GM12878 (cell line): Measurements from ENCODE around the gene GORASP2. TPM values are rescaled to one million over a fixed set of nuclear protein-coding genes. Genes with fewer than 3 reads are reported as not detected.

Source experiments
- ATAC-seq: fragments of 200-7000 bp; cut with Tn5 transposase; 3 replicates; pipeline ENCODE4 v1.9.1; 2020; ENCODE audit warnings: mild to moderate bottlenecking, moderate library complexity
- BruUV-seq: library from RNA; stranded (reverse); fragments of 400-500 nt; replicated peaks from 2 replicates; lab custom pipeline; 2021; lab: Mats Ljungman, UMichigan
- CTCF ChIA-PET: fragments of 300-600 bp; sonication (Branson Sonifier 250); formaldehyde crosslinking; extraction: SDS; loops from one replicate; lab custom pipeline; 2021; ENCODE audit warnings: inconsistent platforms; lab: Yijun Ruan, JAX
- POLR2A ChIA-PET: fragments of 350-600 bp; formaldehyde crosslinking; extraction: SDS; loops from one replicate; lab custom pipeline; 2021; ENCODE audit warnings: inconsistent platforms; lab: Charles Lee
- RAD21 ChIA-PET: fragments of 300-600 bp; sonication (Branson Sonifier 250); formaldehyde crosslinking; loops from one replicate; lab custom pipeline; 2023; ENCODE audit warnings: antibody characterized with exemption; ENCODE audit not compliant: unreplicated experiment; lab: Charles Lee
- SMC1A ChIA-PET: fragments of 300-600 bp; sonication (Branson Sonifier 250); formaldehyde crosslinking; loops from one replicate; lab custom pipeline; 2023; ENCODE audit not compliant: unreplicated experiment, uncharacterized antibody; lab: Charles Lee
- DNase-seq: peaks from one replicate; pipeline ENCODE4 v3.0.0-alpha.2; 2011; ENCODE audit warnings: low read depth, low spot score
- FAIRE-seq: peaks from 3 replicates; lab custom pipeline; 2011; peaks lifted over from hg19 to GRCh38; lab: Jason Lieb, UNC
- H2AFZ ChIP-seq: 2 replicates; pipeline ENCODE4 v1.6.0; 2011; ENCODE audit warnings: low read depth, low read length, control low read depth; ENCODE audit not compliant: control insufficient read depth
- H3K27ac ChIP-seq: 2 replicates; pipeline ENCODE4 v1.5.1; 2011; ENCODE audit warnings: control low read depth; ENCODE audit not compliant: control insufficient read depth, insufficient read depth
- H3K27me3 ChIP-seq, 2 experiments: replicated peaks in 1 of 2; 2 replicates each; pipeline versions ENCODE4 v1.6.0 to v1.6.1; 2011; ENCODE audit warnings: low read length in 1 of 2; ENCODE audit not compliant: control insufficient read depth in 2 of 2, insufficient read depth in 2 of 2
- H3K36me3 ChIP-seq, 2 experiments: 2 replicates each; pipeline ENCODE4 v1.5.1; 2011; ENCODE audit warnings: low read length in 1 of 2; ENCODE audit not compliant: control insufficient read depth in 2 of 2, insufficient read depth in 2 of 2
- H3K4me1 ChIP-seq: 2 replicates; pipeline ENCODE4 v1.6.1; 2011; ENCODE audit warnings: mild to moderate bottlenecking, low read length, moderate library complexity, mixed read lengths; ENCODE audit not compliant: control insufficient read depth, insufficient read depth
- H3K4me2 ChIP-seq: 2 replicates; pipeline ENCODE4 v1.6.0; 2011; ENCODE audit warnings: control low read depth; ENCODE audit not compliant: control insufficient read depth, insufficient read depth
- H3K4me3 ChIP-seq: fragments of 200-600 bp; sonication (generic); 2 replicates; pipeline ENCODE4 v1.5.1; 2016
- H3K79me2 ChIP-seq: 2 replicates; pipeline ENCODE4 v1.6.0; 2011; ENCODE audit warnings: low read length; ENCODE audit not compliant: control insufficient read depth, insufficient read depth
- H3K9ac ChIP-seq: 2 replicates; pipeline ENCODE4 v1.8.0; 2011; ENCODE audit warnings: low read length, control low read depth, mixed read lengths; ENCODE audit not compliant: control insufficient read depth, insufficient read depth
- H3K9me3 ChIP-seq: replicated peaks from 3 replicates; pipeline ENCODE4 v1.5.1; 2011; ENCODE audit warnings: mild to moderate bottlenecking, low read length; ENCODE audit not compliant: control insufficient read depth, insufficient read depth
- H4K20me1 ChIP-seq: 2 replicates; pipeline ENCODE4 v1.6.0; 2011; ENCODE audit not compliant: control insufficient read depth, insufficient read depth
- BACH1 ChIP-seq: fragments of 450-650 bp; IDR thresholded peaks from 2 replicates; pipeline ENCODE4 v1.6.1; 2017; ENCODE audit warnings: mild to moderate bottlenecking, borderline replicate concordance
- IKZF1 ChIP-seq: fragments of 450-650 bp; conservative IDR thresholded peaks from 2 replicates; pipeline ENCODE4 v1.6.1; 2017; ENCODE audit warnings: antibody characterized with exemption, mild to moderate bottlenecking
- LARP7 ChIP-seq: fragments of 450-650 bp; IDR thresholded peaks from 2 replicates; pipeline ENCODE4 v1.6.1; 2017; ENCODE audit warnings: mild to moderate bottlenecking
- MEF2A ChIP-seq: IDR thresholded peaks from 2 replicates; pipeline ENCODE4 v1.6.1; 2011; ENCODE audit warnings: low read depth, mild to moderate bottlenecking, low read length, moderate library complexity; ENCODE audit not compliant: insufficient read depth
- NR2C2 ChIP-seq: IDR thresholded peaks from 2 replicates; pipeline ENCODE4 v1.6.1; 2011; ENCODE audit warnings: borderline replicate concordance, low read depth; ENCODE audit not compliant: control insufficient read depth, insufficient read length
- POLR2A ChIP-seq: IDR thresholded peaks from 2 replicates; pipeline ENCODE4 v1.6.1; 2011; ENCODE audit warnings: low read depth, mild to moderate bottlenecking, low read length
- RUNX3 ChIP-seq: IDR thresholded peaks from 2 replicates; pipeline ENCODE4 v1.6.1; 2012; ENCODE audit warnings: low read length, inconsistent platforms
- SMARCA5 ChIP-seq: fragments of 450-650 bp; IDR thresholded peaks from 2 replicates; pipeline ENCODE4 v1.6.1; 2017; ENCODE audit warnings: mild to moderate bottlenecking
- SREBF1 ChIP-seq: IDR thresholded peaks from 2 replicates; pipeline ENCODE4 v1.6.1; 2012; ENCODE audit warnings: mild to moderate bottlenecking, low read length
- ZNF622 ChIP-seq: fragments of 450-650 bp; IDR thresholded peaks from 2 replicates; pipeline ENCODE4 v1.6.1; 2017; ENCODE audit warnings: mild to moderate bottlenecking, inconsistent platforms
- WGBS: methylation state at CpG from one replicate; pipeline ENCODE4 v1.1.6; 2016; ENCODE audit warnings: low lambda C conversion rate; ENCODE audit not compliant: insufficient replicate concordance, insufficient coverage; ENCODE audit errors: missing lambda C conversion rate; 5-methylcytosine and 5-hydroxymethylcytosine counted together
- in situ Hi-C: fragments of 300-500 bp; cut with MboI; formaldehyde crosslinking; loops from 9 replicates; pipeline ENCODE4 v1.14.3; 2018; ENCODE audit warnings: mixed read lengths
- intact Hi-C: fragments of 100-400 bp; cut with micrococcal nuclease; formaldehyde crosslinking; loops from one replicate; pipeline ENCODE4 v1.14.2; 2022; ENCODE audit not compliant: unreplicated experiment
- polyA plus RNA-seq, 11 experiments: library from polyadenylated mRNA; depleted of rRNA in 4 of 11; unstranded in 6 of 11; stranded (reverse) in 5 of 11; fragments of >200 nt; fragmentation: Nextera tagmentation in 4 of 11; fragmentation: Illumina TruSeq in 1 of 11; extraction: Ambion mirVana in 4 of 11; extraction: Trizol in 1 of 11; gene quantifications; 1 replicate in 1 of 11; 2 replicates in 10 of 11; pipeline versions ENCODE4 v1.2.1 to v1.2.3, GENCODE V29; 2011 to 2016; ENCODE audit warnings: inconsistent platforms in 2 of 11, missing spikeins in 2 of 11, low read depth in 1 of 11
- total RNA-seq, 4 experiments: library from RNA; depleted of rRNA in 3 of 4; stranded (reverse); fragments of >200 nt in 3 of 4; fragmentation: Illumina TruSeq in 1 of 4; extraction: Trizol in 1 of 4; gene quantifications; 2 replicates each; pipeline versions ENCODE4 v1.2.1 to v1.2.3, GENCODE V29; 2013 to 2021
- TF ChIP-seq, protein P1 (sequence below): fragments of 450-650 bp; IDR thresholded peaks from 2 replicates; pipeline ENCODE4 v1.6.1; 2017; ENCODE audit warnings: low read depth, mild to moderate bottlenecking, moderate library complexity
- TF ChIP-seq, protein P2 (sequence below): IDR thresholded peaks from 2 replicates; pipeline ENCODE4 v1.6.1; 2011; ENCODE audit warnings: borderline replicate concordance, low read depth, mild to moderate bottlenecking, moderate library complexity, low read length; ENCODE audit not compliant: insufficient read depth, poor library complexity, severe bottlenecking
- TF ChIP-seq, protein P3 (sequence below): fragments of 450-650 bp; IDR thresholded peaks from 2 replicates; pipeline ENCODE4 v1.6.1; 2016; ENCODE audit warnings: mild to moderate bottlenecking
- TF ChIP-seq, protein P4 (sequence below), 3 experiments: IDR thresholded peaks in 2 of 3; conservative IDR thresholded peaks in 1 of 3; 2 replicates each; pipeline ENCODE4 v1.5.1; 2011; ENCODE audit warnings: low read depth in 3 of 3, low read length in 3 of 3, mild to moderate bottlenecking in 3 of 3, control low read depth in 2 of 3, moderate library complexity in 2 of 3, inconsistent platforms in 1 of 3, mixed read lengths in 1 of 3; ENCODE audit not compliant: control insufficient read depth in 2 of 3, insufficient read depth in 1 of 3; ENCODE audit errors: extremely low read depth in 1 of 3

GORASP2 gene
- total and polyA plus RNA-seq, 10 of the 15 experiments (the other 5 are each of a cell fraction or from before 2014, with no cell fraction given), result 26.3 to 169 (median 103) TPM

DNA sequence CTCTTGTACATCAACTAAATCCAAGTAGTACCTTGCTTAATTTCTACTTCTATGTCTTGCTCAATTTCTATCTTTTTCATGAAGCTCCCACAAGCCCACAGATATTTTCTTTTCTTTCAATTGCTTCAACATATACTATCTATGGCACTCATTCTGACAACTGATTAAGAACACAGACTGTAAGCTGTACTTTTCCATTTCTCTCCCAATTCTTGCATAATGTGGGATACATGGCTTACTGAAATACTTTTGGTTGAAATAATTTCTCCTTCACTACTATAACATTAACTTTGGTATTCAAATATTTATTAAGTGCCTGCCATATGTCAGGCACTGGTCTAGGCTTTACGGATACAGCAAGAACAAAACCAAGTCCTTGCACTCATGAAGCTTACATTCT, 84.8 kb downstream of the GORASP2 start:
- ChIA-PET POLR2A (interaction anchor here (0.7 to 0.9 kb wide), 2 partner anchors 16 to 56 kb away, joined by 4 to 12 read pairs; no protein-coding TSS in a partner anchor), RAD21 (no interaction called here), CTCF (no interaction called here), SMC1A (interaction anchor here (0.7 to 1.5 kb wide), 3 partner anchors 145 to 366 kb away, joined by 3 to 4 read pairs (median 4); no protein-coding TSS in a partner anchor)
- no peak overlapping the region for H3K4me3 ChIP-seq
- no peak overlapping the region for H3K9ac ChIP-seq
- H4K20me1 ChIP-seq, result no peaks in the 10 kb centered on the region
- peaks cover 9 to 28% of the 10 kb centered on the region in 2 experiments for H3K36me3 ChIP-seq
- no peak overlapping the region for H3K4me2 ChIP-seq
- no peaks in the 10 kb centered on the region for H3K9me3 ChIP-seq
- in situ Hi-C loops (no loop called here), intact Hi-C loops (no loop called here)
- H3K79me2 ChIP-seq, result peaks cover 2% of the 10 kb centered on the region
- no peaks in the 10 kb centered on the region for H3K4me1 ChIP-seq
- FAIRE-seq, result no peak
- DNase-seq, result no peak
- 100% methylated on average over 1 of the region's 1 CpG for WGBS
- no peak for ATAC-seq
- H3K27ac ChIP-seq, result no peak overlapping the region
- H3K27me3 ChIP-seq, result no peaks in the 10 kb centered on the region
- no peak overlapping the region for H2AFZ ChIP-seq
- no TSS peak for BruUV-seq
- TF ChIP-seq POLR2A (no peak), SMARCA5 (no peak), MEF2A (no peak), BACH1 (no peak), IKZF1 (no peak), SREBF1 (no peak), ZNF622 (no peak), LARP7 (no peak), RUNX3 (no peak), NR2C2 (no peak)
- TF ChIP-seq, protein P1, sequence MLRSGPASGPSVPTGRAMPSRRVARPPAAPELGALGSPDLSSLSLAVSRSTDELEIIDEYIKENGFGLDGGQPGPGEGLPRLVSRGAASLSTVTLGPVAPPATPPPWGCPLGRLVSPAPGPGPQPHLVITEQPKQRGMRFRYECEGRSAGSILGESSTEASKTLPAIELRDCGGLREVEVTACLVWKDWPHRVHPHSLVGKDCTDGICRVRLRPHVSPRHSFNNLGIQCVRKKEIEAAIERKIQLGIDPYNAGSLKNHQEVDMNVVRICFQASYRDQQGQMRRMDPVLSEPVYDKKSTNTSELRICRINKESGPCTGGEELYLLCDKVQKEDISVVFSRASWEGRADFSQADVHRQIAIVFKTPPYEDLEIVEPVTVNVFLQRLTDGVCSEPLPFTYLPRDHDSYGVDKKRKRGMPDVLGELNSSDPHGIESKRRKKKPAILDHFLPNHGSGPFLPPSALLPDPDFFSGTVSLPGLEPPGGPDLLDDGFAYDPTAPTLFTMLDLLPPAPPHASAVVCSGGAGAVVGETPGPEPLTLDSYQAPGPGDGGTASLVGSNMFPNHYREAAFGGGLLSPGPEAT, result no peak
- TF ChIP-seq, protein P2, sequence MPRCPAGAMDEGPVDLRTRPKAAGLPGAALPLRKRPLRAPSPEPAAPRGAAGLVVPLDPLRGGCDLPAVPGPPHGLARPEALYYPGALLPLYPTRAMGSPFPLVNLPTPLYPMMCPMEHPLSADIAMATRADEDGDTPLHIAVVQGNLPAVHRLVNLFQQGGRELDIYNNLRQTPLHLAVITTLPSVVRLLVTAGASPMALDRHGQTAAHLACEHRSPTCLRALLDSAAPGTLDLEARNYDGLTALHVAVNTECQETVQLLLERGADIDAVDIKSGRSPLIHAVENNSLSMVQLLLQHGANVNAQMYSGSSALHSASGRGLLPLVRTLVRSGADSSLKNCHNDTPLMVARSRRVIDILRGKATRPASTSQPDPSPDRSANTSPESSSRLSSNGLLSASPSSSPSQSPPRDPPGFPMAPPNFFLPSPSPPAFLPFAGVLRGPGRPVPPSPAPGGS, result no peak
- TF ChIP-seq, protein P3, sequence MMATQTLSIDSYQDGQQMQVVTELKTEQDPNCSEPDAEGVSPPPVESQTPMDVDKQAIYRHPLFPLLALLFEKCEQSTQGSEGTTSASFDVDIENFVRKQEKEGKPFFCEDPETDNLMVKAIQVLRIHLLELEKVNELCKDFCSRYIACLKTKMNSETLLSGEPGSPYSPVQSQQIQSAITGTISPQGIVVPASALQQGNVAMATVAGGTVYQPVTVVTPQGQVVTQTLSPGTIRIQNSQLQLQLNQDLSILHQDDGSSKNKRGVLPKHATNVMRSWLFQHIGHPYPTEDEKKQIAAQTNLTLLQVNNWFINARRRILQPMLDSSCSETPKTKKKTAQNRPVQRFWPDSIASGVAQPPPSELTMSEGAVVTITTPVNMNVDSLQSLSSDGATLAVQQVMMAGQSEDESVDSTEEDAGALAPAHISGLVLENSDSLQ, result no peak
- TF ChIP-seq, protein P4, sequence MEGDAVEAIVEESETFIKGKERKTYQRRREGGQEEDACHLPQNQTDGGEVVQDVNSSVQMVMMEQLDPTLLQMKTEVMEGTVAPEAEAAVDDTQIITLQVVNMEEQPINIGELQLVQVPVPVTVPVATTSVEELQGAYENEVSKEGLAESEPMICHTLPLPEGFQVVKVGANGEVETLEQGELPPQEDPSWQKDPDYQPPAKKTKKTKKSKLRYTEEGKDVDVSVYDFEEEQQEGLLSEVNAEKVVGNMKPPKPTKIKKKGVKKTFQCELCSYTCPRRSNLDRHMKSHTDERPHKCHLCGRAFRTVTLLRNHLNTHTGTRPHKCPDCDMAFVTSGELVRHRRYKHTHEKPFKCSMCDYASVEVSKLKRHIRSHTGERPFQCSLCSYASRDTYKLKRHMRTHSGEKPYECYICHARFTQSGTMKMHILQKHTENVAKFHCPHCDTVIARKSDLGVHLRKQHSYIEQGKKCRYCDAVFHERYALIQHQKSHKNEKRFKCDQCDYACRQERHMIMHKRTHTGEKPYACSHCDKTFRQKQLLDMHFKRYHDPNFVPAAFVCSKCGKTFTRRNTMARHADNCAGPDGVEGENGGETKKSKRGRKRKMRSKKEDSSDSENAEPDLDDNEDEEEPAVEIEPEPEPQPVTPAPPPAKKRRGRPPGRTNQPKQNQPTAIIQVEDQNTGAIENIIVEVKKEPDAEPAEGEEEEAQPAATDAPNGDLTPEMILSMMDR (IDR thresholded peaks at IDR 0.05 in 2 of 3, conservative IDR thresholded peaks at IDR 0.05 in 1 of 3; ENCODE audit: control insufficient read depth in 2 of 3, extremely low read depth in 1 of 3, insufficient read depth in 1 of 3, low read depth in 3 of 3, low read length in 3 of 3), result no peak
